Fibroblast of skin of scalp (primary cell): ENCODE measurements around the gene WNT9B.

Source experiments
- DNase-seq: peaks from one replicate; pipeline ENCODE4 v3.0.0-alpha.2; 2013

The WNT9B gene

GRCh38 chr17:46883871-46884520 is 32.6 kb downstream of the WNT9B start:
- no peak for DNase-seq

- DNase-seq = no peak
These were observed 33.2 kb downstream of the WNT9B start for GRCh38 chr17:46884552-46884951.

GRCh38 chr17:46885415-46886309 is 34.3 kb downstream of the WNT9B start:
- DNase-seq = no peak

GRCh38 chr17:46886310-46886663 is 34.9 kb downstream of the WNT9B start:
- DNase-seq = no peak

GRCh38 chr17:46887717-46888116 is 36.3 kb downstream of the WNT9B start:
- DNase-seq = no peak

GRCh38 chr17:46888727-46889126 is 37.3 kb downstream of the WNT9B start:
- DNase-seq = no peak

- DNase-seq = no peak
These were observed 38.1 kb downstream of the WNT9B start for GRCh38 chr17:46889519-46889918.

GRCh38 chr17:46889992-46890564 is 38.7 kb downstream of the WNT9B start:
- DNase-seq = peak; percentile 27

- DNase-seq = no peak
These were observed 39.3 kb downstream of the WNT9B start for GRCh38 chr17:46890638-46891037.

- DNase-seq = no peak
These were observed 40.9 kb downstream of the WNT9B start for GRCh38 chr17:46892192-46892703.

GRCh38 chr17:46894024-46894423 is 42.6 kb downstream of the WNT9B start:
- DNase-seq = no peak

GRCh38 chr17:46894476-46895151 is 43.2 kb downstream of the WNT9B start:
- no peak for DNase-seq

GRCh38 chr17:46895171-46895570 is 43.8 kb downstream of the WNT9B start:
- DNase-seq = no peak

- no peak for DNase-seq
These were observed 45.6 kb downstream of the WNT9B start for GRCh38 chr17:46896991-46897390.

GRCh38 chr17:46898364-46898763 is 47.0 kb downstream of the WNT9B start:
- no peak for DNase-seq

GRCh38 chr17:46898860-46899259 is 47.5 kb downstream of the WNT9B start:
- DNase-seq = no peak

GRCh38 chr17:46901291-46901690 is 49.9 kb downstream of the WNT9B start:
- DNase-seq = no peak

GRCh38 chr17:46903762-46904672 is 52.6 kb downstream of the WNT9B start:
- DNase-seq = no peak

- no peak for DNase-seq
These were observed 56.8 kb downstream of the WNT9B start for GRCh38 chr17:46908068-46908737.

- no peak for DNase-seq
These were observed 59.0 kb downstream of the WNT9B start for GRCh38 chr17:46910179-46910927.
